GM19324 (cell line): ENCODE results near the gene MGAT3.

ENCODE experiments used
- ATAC-seq: cut with Tn5 transposase; IDR thresholded peaks from one replicate; pipeline ENCODE4 v1.9.1; 2021; ENCODE audit warnings: mild to moderate bottlenecking, moderate library complexity; ENCODE audit not compliant: unreplicated experiment, low FRiP score

The MGAT3 gene

GRCh38 chr22:39469681-39470450 lies 13.1 kb downstream of the MGAT3 start:
- ATAC-seq: no peak

- ATAC-seq: no peak
Measured at GRCh38 chr22:39470451-39471291, 13.9 kb downstream of the MGAT3 start.

- ATAC-seq: no peak
Measured at GRCh38 chr22:39471381-39472141, 14.7 kb downstream of the MGAT3 start.

- no peak for ATAC-seq
Measured at GRCh38 chr22:39472570-39473556, 16.1 kb downstream of the MGAT3 start.

- no peak for ATAC-seq
Measured at GRCh38 chr22:39473851-39474250, 17.0 kb downstream of the MGAT3 start.

GRCh38 chr22:39474351-39475111 lies 17.7 kb downstream of the MGAT3 start:
- no peak for ATAC-seq

- no peak for ATAC-seq
Measured at GRCh38 chr22:39475337-39475736, 18.5 kb downstream of the MGAT3 start.

- no peak for ATAC-seq
Measured at GRCh38 chr22:39475902-39476301, 19.1 kb downstream of the MGAT3 start.

- no peak for ATAC-seq
Measured at GRCh38 chr22:39476664-39477063, 19.9 kb downstream of the MGAT3 start.

GRCh38 chr22:39477542-39477941 lies 20.7 kb downstream of the MGAT3 start:
- no peak for ATAC-seq

- ATAC-seq: no peak
Measured at GRCh38 chr22:39478441-39478850, 21.6 kb downstream of the MGAT3 start.

- no peak for ATAC-seq
Measured at GRCh38 chr22:39479254-39479653, 22.4 kb downstream of the MGAT3 start.

GRCh38 chr22:39480557-39480956 lies 23.7 kb downstream of the MGAT3 start:
- ATAC-seq: no peak

- no peak for ATAC-seq
Measured at GRCh38 chr22:39481054-39481453, 24.2 kb downstream of the MGAT3 start.

- no peak for ATAC-seq
Measured at GRCh38 chr22:39481595-39481994, 24.8 kb downstream of the MGAT3 start.

GRCh38 chr22:39482768-39483167 lies 26.0 kb downstream of the MGAT3 start:
- no peak for ATAC-seq

- no peak for ATAC-seq
Measured at GRCh38 chr22:39486951-39487825, 30.4 kb downstream of the MGAT3 start.

GRCh38 chr22:39487826-39488520 lies 31.2 kb downstream of the MGAT3 start:
- no peak for ATAC-seq
